Neuronal stem cell (in vitro differentiated cells): ENCODE results near the gene CMTM2.

ENCODE experiments used
- DNase-seq: peaks from one replicate; pipeline ENCODE4 v3.0.0-alpha.2; 2013; ENCODE audit warnings: low spot score
- H2AFZ ChIP-seq: one replicate; pipeline ENCODE4 v1.6.1; 2013; ENCODE audit warnings: mild to moderate bottlenecking, low read length, inconsistent platforms
- H2AK5ac ChIP-seq: 2 replicates; pipeline ENCODE4 v1.6.1; 2013; ENCODE audit warnings: low read depth, mild to moderate bottlenecking, inconsistent platforms, low read length, moderate library complexity, mixed read lengths
- H2BK120ac ChIP-seq: 2 replicates; pipeline ENCODE4 v1.6.1; 2013; ENCODE audit warnings: low read depth, mild to moderate bottlenecking, inconsistent platforms, low read length, moderate library complexity, mixed read lengths
- H2BK12ac ChIP-seq: one replicate; pipeline ENCODE4 v1.6.1; 2013; ENCODE audit warnings: low read length, inconsistent platforms
- H2BK15ac ChIP-seq: 2 replicates; pipeline ENCODE4 v1.6.1; 2013; ENCODE audit warnings: mild to moderate bottlenecking, low read length, inconsistent platforms, mixed read lengths
- H2BK5ac ChIP-seq: one replicate; pipeline ENCODE4 v1.6.1; 2013; ENCODE audit warnings: inconsistent platforms, mild to moderate bottlenecking, low read length, moderate library complexity
- H3K14ac ChIP-seq: one replicate; pipeline ENCODE4 v1.6.1; 2013; ENCODE audit warnings: low read length, inconsistent platforms
- H3K18ac ChIP-seq: 2 replicates; pipeline ENCODE4 v1.6.1; 2013; ENCODE audit warnings: low read length, inconsistent platforms
- H3K23ac ChIP-seq: 2 replicates; pipeline ENCODE4 v1.6.1; 2013; ENCODE audit warnings: low read depth, mild to moderate bottlenecking, mixed read lengths, low read length, inconsistent platforms; ENCODE audit not compliant: poor library complexity
- H3K27ac ChIP-seq: replicated peaks from 3 replicates; pipeline ENCODE4 v1.5.1; 2013; ENCODE audit warnings: low read length, inconsistent platforms
- H3K27me3 ChIP-seq, 3 experiments: 2 replicates each; pipeline ENCODE4 v1.6.1; 2013; ENCODE audit warnings: low read length in 3 of 3, mild to moderate bottlenecking in 2 of 3, inconsistent platforms in 1 of 3, low read depth in 1 of 3, mixed read lengths in 1 of 3, moderate library complexity in 1 of 3; ENCODE audit not compliant: control insufficient read depth in 3 of 3, insufficient read depth in 3 of 3
- H3K36me3 ChIP-seq, 2 donors: replicated peaks in 1 of 2; 2 replicates each; pipeline ENCODE4 v1.6.1; 2013; ENCODE audit warnings: low read length in 2 of 2; ENCODE audit not compliant: control insufficient read depth in 2 of 2, insufficient read depth in 2 of 2
- H3K4ac ChIP-seq: 2 replicates; pipeline ENCODE4 v1.6.1; 2013; ENCODE audit warnings: inconsistent platforms, mild to moderate bottlenecking, low read length, moderate library complexity
- H3K4me1 ChIP-seq, 2 donors: 1 replicate in 1 of 2; 2 replicates in 1 of 2; pipeline ENCODE4 v1.6.1; 2013; ENCODE audit warnings: low read length in 2 of 2, low read depth in 1 of 2; ENCODE audit not compliant: control insufficient read depth in 2 of 2, insufficient read depth in 1 of 2
- H3K4me2 ChIP-seq: one replicate; pipeline ENCODE4 v1.6.1; 2013; ENCODE audit warnings: mild to moderate bottlenecking, low read length, inconsistent platforms; ENCODE audit not compliant: insufficient read depth, poor library complexity, severe bottlenecking
- H3K4me3 ChIP-seq, 2 donors: 2 replicates each; pipeline ENCODE4 v1.5.1; 2013; ENCODE audit warnings: low read length in 2 of 2, mild to moderate bottlenecking in 2 of 2, inconsistent platforms in 1 of 2, moderate library complexity in 1 of 2
- H3K79me1 ChIP-seq: one replicate; pipeline ENCODE4 v1.6.1; 2013; ENCODE audit warnings: low read depth, mild to moderate bottlenecking, inconsistent platforms, low read length, moderate library complexity
- H3K9ac ChIP-seq: one replicate; pipeline ENCODE4 v1.6.1; 2013; ENCODE audit warnings: mild to moderate bottlenecking, low read depth, low read length, inconsistent platforms; ENCODE audit not compliant: poor library complexity
- H3K9me3 ChIP-seq, 2 donors: replicated peaks in 1 of 2; 2 replicates each; pipeline versions ENCODE3 to v1.6.1; 2013; ENCODE audit warnings: low read length in 2 of 2, mild to moderate bottlenecking in 2 of 2, inconsistent platforms in 1 of 2, low read depth in 1 of 2, mixed read lengths in 1 of 2, moderate library complexity in 1 of 2; ENCODE audit not compliant: control insufficient read depth in 2 of 2, insufficient read depth in 1 of 2
- H4K8ac ChIP-seq: one replicate; pipeline ENCODE4 v1.6.1; 2013; ENCODE audit warnings: low read depth, mild to moderate bottlenecking, inconsistent platforms, low read length, moderate library complexity
- H4K91ac ChIP-seq: one replicate; pipeline ENCODE4 v1.6.1; 2013; ENCODE audit warnings: low read length, low read depth, mild to moderate bottlenecking, inconsistent platforms; ENCODE audit not compliant: poor library complexity
- whole genome bisulfite sequencing, 2 donors: extraction: QIAGEN DNeasy Blood & Tissue Kit; methylation state at CpG; one replicate each; pipeline ENCODE4 v1.1.7; 2013; ENCODE audit warnings: missing lambda C conversion rate in 2 of 2, mixed read lengths in 1 of 2; ENCODE audit not compliant: insufficient read length in 2 of 2, insufficient replicate concordance in 1 of 2; ENCODE audit errors: extremely low coverage in 2 of 2; 5-methylcytosine and 5-hydroxymethylcytosine counted together

CMTM2 gene

GRCh38 chr16:66548068-66548467 is 31.2 kb upstream of the CMTM2 start:
- Histone ChIP-seq H2BK5ac (no peak overlapping the region), H2BK12ac (peak overlapping the region; percentile 63), H3K23ac (no peak overlapping the region), H3K36me3 (peaks cover 0 to 13% of the 10 kb centered on the region in 2 donors), H4K8ac (no peak overlapping the region), H2AK5ac (peak overlapping the region; percentile 57), H3K4ac (no peak overlapping the region), H2BK15ac (no peak overlapping the region), H3K4me3 (no peak overlapping the region), H3K27me3 (no peaks in the 10 kb centered on the region), H3K9me3 (peaks cover 1 to 3% of the 10 kb centered on the region in 2 donors), H3K18ac (no peak overlapping the region), H3K9ac (no peak overlapping the region), H3K27ac (no peak overlapping the region), H3K4me2 (no peak overlapping the region), H3K4me1 (peaks cover 8 to 11% of the 10 kb centered on the region in 2 donors), H4K91ac (no peak overlapping the region), H2AFZ (no peak overlapping the region), H2BK120ac (no peak overlapping the region), H3K79me1 (no peaks in the 10 kb centered on the region), H3K14ac (no peak overlapping the region)
- WGBS, 2 donors = no CpG with 5 or more reads among the region's 4 CpGs
- DNase-seq = no peak

- Histone ChIP-seq H2BK15ac (no peak overlapping the region), H3K27ac (no peak overlapping the region), H3K18ac (peak overlapping the region; percentile 90), H3K4ac (no peak overlapping the region), H3K36me3 (peaks cover 0 to 7% of the 10 kb centered on the region in 2 donors), H3K14ac (no peak overlapping the region), H3K4me1 (peaks cover 8 to 11% of the 10 kb centered on the region in 2 donors), H3K4me3 (peak overlapping the region in 1 of 2 donors; percentile 58), H2BK120ac (no peak overlapping the region), H3K9ac (no peak overlapping the region), H3K27me3 (no peaks in the 10 kb centered on the region), H2BK5ac (no peak overlapping the region), H4K91ac (no peak overlapping the region), H3K4me2 (no peak overlapping the region), H2AFZ (peak overlapping the region; percentile 94), H3K79me1 (no peaks in the 10 kb centered on the region), H2BK12ac (no peak overlapping the region), H3K9me3 (peaks cover 3 to 8% of the 10 kb centered on the region in 2 donors), H4K8ac (no peak overlapping the region), H3K23ac (no peak overlapping the region), H2AK5ac (no peak overlapping the region)
- DNase-seq = no peak
- no CpG with 5 or more reads among the region's 9 CpGs for WGBS, 2 donors
These were observed 30.4 kb upstream of the CMTM2 start for GRCh38 chr16:66548868-66549267.

DNA sequence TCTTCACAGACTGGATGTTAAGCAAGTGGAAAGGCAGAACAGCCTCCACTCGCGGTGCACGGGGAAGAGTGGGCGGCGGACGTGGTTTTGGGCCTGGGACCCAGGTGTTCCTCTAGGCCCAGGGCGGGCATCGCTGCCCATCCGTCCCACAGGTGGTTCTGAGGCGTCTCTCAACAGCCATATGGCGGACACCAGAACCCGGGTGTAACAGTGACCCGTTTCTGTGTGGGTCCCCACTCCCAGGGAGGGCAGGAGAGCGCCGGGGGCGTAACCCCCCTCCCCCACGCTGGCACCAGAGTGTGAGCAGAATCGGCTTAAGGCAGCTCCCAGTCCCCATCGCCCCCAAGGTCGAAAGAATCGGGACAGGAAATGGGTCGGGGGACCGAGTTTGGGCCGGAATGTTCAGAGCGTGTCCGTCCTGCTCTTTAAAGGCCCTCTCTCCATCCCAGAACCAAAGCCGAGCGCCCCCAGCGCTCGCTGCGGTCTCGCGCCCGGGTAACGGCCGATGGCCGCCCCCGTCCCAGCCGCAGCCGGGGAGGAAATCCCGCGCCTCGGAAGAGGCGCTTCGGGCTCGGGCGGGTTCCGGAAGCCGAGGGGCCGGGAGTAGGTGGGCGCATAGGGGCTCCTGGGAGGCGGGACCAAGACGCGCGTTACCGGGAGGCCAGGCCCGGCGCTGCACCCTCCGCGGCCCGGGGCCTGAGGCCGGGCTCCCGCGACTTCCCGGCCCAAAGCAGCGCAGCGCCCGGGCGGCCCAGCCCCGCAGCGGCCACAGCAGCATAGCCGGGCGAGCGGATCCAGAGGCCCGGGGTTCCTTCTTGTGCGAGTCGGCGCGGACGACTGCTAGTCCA is 29.8 kb upstream of the CMTM2 start, which contains the start of gene TK2:
Gene TK2, minus strand, starts transcription at position 839 of the 848 bp plus-strand sequence. Its CDS starts 61 bp downstream, at position 778.
- Histone ChIP-seq H2BK5ac (peak within 1 kb of the TSS; percentile 58), H3K4ac (no peak within 1 kb of the TSS), H4K8ac (no peak within 1 kb of the TSS), H3K27ac (peak within 1 kb of the TSS; percentile 42), H3K27me3 (no peaks in the 10 kb centered on the region), H3K4me2 (peak within 1 kb of the TSS; percentile 83), H3K14ac (no peak within 1 kb of the TSS), H3K9ac (peak within 1 kb of the TSS; percentile 75), H3K4me3 (peak within 1 kb of the TSS; percentile 58 to 82), H3K9me3 (peaks cover 3 to 12% of the 10 kb centered on the region in 2 donors), H3K79me1 (no peaks in the 10 kb centered on the region), H2BK120ac (no peak within 1 kb of the TSS), H3K36me3 (peaks cover 0 to 12% of the 10 kb centered on the region in 2 donors), H2AFZ (peak within 1 kb of the TSS; percentile 94), H2AK5ac (peak within 1 kb of the TSS; percentile 76), H3K23ac (peak within 1 kb of the TSS; percentile 89), H3K18ac (peak within 1 kb of the TSS; percentile 90), H3K4me1 (peaks cover 8 to 11% of the 10 kb centered on the region in 2 donors), H2BK15ac (no peak within 1 kb of the TSS), H4K91ac (peak within 1 kb of the TSS; percentile 56), H2BK12ac (no peak within 1 kb of the TSS)
- WGBS, 2 donors = no CpG with 5 or more reads among the region's 80 CpGs
- DNase-seq = peak; percentile 54

- Histone ChIP-seq H3K9ac (no peak overlapping the region), H2BK120ac (no peak overlapping the region), H3K4me1 (peaks cover 8 to 11% of the 10 kb centered on the region in 2 donors), H2BK15ac (no peak overlapping the region), H2AK5ac (no peak overlapping the region), H3K27ac (no peak overlapping the region), H4K8ac (no peak overlapping the region), H3K18ac (no peak overlapping the region), H2BK5ac (no peak overlapping the region), H3K4me2 (no peak overlapping the region), H3K27me3 (no peaks in the 10 kb centered on the region), H3K23ac (no peak overlapping the region), H4K91ac (no peak overlapping the region), H2AFZ (no peak overlapping the region), H3K36me3 (peaks cover 0 to 8% of the 10 kb centered on the region in 2 donors), H2BK12ac (no peak overlapping the region), H3K9me3 (peaks cover 3 to 12% of the 10 kb centered on the region in 2 donors), H3K4ac (no peak overlapping the region), H3K79me1 (no peaks in the 10 kb centered on the region), H3K4me3 (no peak overlapping the region), H3K14ac (no peak overlapping the region)
- WGBS, 2 donors = no CpG with 5 or more reads among the region's 6 CpGs
- no peak for DNase-seq
These were observed 27.9 kb upstream of the CMTM2 start for GRCh38 chr16:66551348-66551759.
